Adrenal gland (tissue), 12 donors: ENCODE data around the gene PAQR8. TPM values are rescaled to one million over a fixed set of nuclear protein-coding genes. Genes with fewer than 3 reads are reported as not detected.

Experiments
- DNase-seq, 7 donors: peaks; one replicate each; pipeline ENCODE4 v3.0.0-alpha.2; 2019 to 2020
- H3K27ac ChIP-seq, 5 donors: fragments of 200-600 bp; sonication (generic) in 4 of 5; 1 replicate in 3 of 5; 2 replicates in 2 of 5; pipeline versions ENCODE4 v1.5.1 to v1.8.0; 2016 to 2020; ENCODE audit warnings: mild to moderate bottlenecking in 1 of 5
- H3K27me3 ChIP-seq: fragments of 200-600 bp; 2 replicates; pipeline ENCODE4 v1.8.0; 2021
- H3K36me3 ChIP-seq, 2 donors: fragments of 200-600 bp; replicated peaks in 1 of 2; 1 replicate in 1 of 2; 2 replicates in 1 of 2; pipeline versions ENCODE4 v1.5.1 to v1.8.0; 2018 to 2022
- H3K4me1 ChIP-seq, 2 donors: fragments of 200-600 bp; replicated peaks in 1 of 2; 1 replicate in 1 of 2; 2 replicates in 1 of 2; pipeline versions ENCODE4 v1.5.1 to v1.8.0; 2018 to 2021
- H3K4me3 ChIP-seq, 4 donors: fragments of 200-600 bp; sonication (generic) in 3 of 4; one replicate each; pipeline ENCODE4 v1.5.1; 2016 to 2018
- H3K9me3 ChIP-seq, 3 donors: fragments of 200-600 bp; sonication (generic) in 1 of 3; replicated peaks in 1 of 3; 1 replicate in 2 of 3; 2 replicates in 1 of 3; pipeline versions ENCODE4 v1.5.1 to v1.8.0; 2016 to 2021
- POLR2A ChIP-seq, 2 donors: fragments of 450-650 bp; IDR thresholded peaks; one replicate each; pipeline ENCODE4 v1.6.1; 2017; ENCODE audit warnings: antibody characterized with exemption in 2 of 2, mild to moderate bottlenecking in 2 of 2, moderate library complexity in 1 of 2
- WGBS, 4 donors: extraction: QIAGEN DNeasy Blood & Tissue Kit in 2 of 4; methylation state at CpG; one replicate each; pipeline versions ENCODE4 v1.1.5 to v1.1.7; 2013 to 2017; 5-methylcytosine and 5-hydroxymethylcytosine counted together
- intact Hi-C, 2 donors: fragments of 100-400 bp; cut with DNase I; formaldehyde crosslinking; loops; one replicate each; pipeline versions ENCODE4 v1.14.1 to v1.15.0; 2022 to 2023
- polyA plus RNA-seq, 3 donors: library from polyadenylated mRNA; stranded (reverse); fragments of 200-250 nt in 2 of 3; fragments of 350-450 nt in 1 of 3; fragmentation: Illumina TruSeq in 1 of 3; extraction: RNeasy Lipid Tissue Mini Kit (QIAGEN cat#74804) in 1 of 3; gene quantifications; one replicate each; pipeline ENCODE4 v1.2.3, GENCODE V29; 2013 to 2014
- total RNA-seq, 9 donors: library from RNA; depleted of rRNA in 4 of 9; stranded (reverse); fragments of >200 nt in 4 of 9; fragments of 120-200 nt in 1 of 9; fragmentation: NEBNext Ultra II Directional in 1 of 9; extraction: Animal tissue kit (Norgen Biotek cat#: 25700) in 1 of 9; gene quantifications; one replicate each; pipeline versions ENCODE4 v1.1.0 to v1.2.4, GENCODE V29; 2013 to 2023
- TF ChIP-seq, protein P1 (sequence below), 6 experiments: fragments of 450-650 bp in 4 of 6; fragments of 200-600 bp in 2 of 6; sonication (generic) in 1 of 6; IDR thresholded peaks; 1 replicate in 5 of 6; 2 replicates in 1 of 6; pipeline versions ENCODE4 v1.5.1 to v1.8.0; 2016 to 2021; ENCODE audit warnings: antibody characterized with exemption in 6 of 6, mild to moderate bottlenecking in 2 of 6, moderate library complexity in 1 of 6
- donor health status: healthy with polysubstance abuse.
- donor health status: Bipolar disorder and iron deficiency.
- donor health status: DM: yes; HTN: yes; CAD: no.
- donor health status: DM: no; HTN: no; CAD: no.
- donor health status: DM: no; HTN: no; CAD: no.
- donor health status: DM: yes; HTN: yes; CAD: no.

Gene PAQR8
- total and polyA plus RNA-seq, 12 donors: 2.3 to 17.1 (median 6.2) TPM

DNA sequence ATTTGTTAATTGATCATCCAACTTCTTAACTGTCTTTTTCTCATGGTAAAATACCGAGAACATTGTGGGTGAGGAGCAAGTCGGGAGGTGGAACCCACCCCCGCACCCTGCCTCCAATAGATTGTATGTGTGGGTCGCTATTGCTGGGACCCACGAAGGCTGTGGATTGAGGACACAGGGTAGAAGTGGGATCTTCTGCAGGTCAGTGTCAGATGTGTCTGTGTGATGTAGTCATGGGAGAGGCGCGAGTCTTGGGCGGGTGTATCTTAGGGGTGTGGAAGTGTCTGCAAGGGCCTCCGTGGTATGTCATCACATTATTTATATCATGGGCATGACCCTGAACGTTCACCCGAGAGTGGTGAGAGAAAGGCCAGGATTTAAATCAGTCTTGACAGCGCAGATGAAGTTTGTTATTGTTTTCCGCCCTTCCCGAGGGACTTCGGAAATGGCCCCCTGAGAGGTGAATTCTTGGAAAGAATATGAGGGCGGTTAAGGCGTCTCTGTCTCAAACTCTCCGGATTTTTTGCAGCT is 472 bp upstream of the PAQR8 start:
- Histone ChIP-seq H3K36me3 (no peaks in the 10 kb centered on the region), H3K27me3 (no peaks in the 10 kb centered on the region), H3K27ac (peak overlapping the region in 3 of 5 donors; percentile 50 to 78 (median 75)), H3K4me1 (peaks cover 8 to 24% of the 10 kb centered on the region in 2 donors), H3K4me3 (peak overlapping the region in 2 of 4 donors; percentile 88 to 91), H3K9me3 (no peaks in the 10 kb centered on the region)
- intact Hi-C loops: no loop called here
- WGBS, 4 donors: 19 to 25% (median 20%) methylated on average over 12 to 18 of the region's 18 CpGs
- peak; percentile 23 to 69 (median 45) for DNase-seq
- TF ChIP-seq, protein P1, sequence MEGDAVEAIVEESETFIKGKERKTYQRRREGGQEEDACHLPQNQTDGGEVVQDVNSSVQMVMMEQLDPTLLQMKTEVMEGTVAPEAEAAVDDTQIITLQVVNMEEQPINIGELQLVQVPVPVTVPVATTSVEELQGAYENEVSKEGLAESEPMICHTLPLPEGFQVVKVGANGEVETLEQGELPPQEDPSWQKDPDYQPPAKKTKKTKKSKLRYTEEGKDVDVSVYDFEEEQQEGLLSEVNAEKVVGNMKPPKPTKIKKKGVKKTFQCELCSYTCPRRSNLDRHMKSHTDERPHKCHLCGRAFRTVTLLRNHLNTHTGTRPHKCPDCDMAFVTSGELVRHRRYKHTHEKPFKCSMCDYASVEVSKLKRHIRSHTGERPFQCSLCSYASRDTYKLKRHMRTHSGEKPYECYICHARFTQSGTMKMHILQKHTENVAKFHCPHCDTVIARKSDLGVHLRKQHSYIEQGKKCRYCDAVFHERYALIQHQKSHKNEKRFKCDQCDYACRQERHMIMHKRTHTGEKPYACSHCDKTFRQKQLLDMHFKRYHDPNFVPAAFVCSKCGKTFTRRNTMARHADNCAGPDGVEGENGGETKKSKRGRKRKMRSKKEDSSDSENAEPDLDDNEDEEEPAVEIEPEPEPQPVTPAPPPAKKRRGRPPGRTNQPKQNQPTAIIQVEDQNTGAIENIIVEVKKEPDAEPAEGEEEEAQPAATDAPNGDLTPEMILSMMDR (IDR thresholded peaks at IDR 0.05): no peak
- no peak for TF ChIP-seq POLR2A (IDR thresholded peaks at IDR 0.05)

DNA sequence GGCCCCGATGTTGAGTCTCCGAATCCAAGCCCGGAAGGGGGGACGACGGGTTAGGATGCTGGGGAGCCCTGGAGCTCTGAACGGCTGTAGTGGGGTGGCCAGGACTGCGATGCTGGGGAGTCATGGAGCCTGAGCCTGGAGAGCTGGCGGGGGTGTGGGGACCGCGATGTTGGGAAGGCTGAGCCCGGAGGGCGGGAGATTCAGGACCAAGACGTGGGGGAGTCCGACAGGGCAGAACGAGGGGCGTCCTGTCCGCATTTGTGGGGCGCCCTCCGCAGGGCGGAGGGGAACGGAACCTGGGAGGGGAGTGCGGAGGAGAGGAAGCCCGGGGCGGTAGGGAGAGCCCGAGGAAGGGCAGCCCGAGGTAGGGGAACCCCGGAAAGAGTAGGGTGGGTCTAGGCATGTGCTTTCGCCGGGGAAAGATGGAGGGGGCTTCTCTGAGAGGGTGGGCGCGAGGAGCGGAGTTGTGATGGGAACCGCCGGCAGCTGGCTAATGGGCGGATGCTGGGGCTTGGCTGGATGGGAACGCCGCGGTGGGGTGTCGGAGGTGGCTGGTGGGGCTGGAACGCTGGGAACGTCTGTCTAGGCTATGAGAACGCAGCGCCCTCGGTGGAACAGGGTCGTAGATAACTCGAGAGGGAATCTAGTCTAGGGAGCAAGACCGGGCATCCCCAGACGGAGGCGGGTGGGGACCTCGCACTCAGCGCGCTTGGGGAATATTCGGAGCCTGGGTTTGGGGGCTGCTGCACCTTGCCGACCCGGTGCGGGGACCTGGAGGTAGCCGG is 684 bp downstream of the PAQR8 start:
- Histone ChIP-seq H3K27ac (peak overlapping the region in 3 of 5 donors; percentile 50 to 78 (median 75)), H3K27me3 (no peaks in the 10 kb centered on the region), H3K36me3 (no peaks in the 10 kb centered on the region), H3K4me3 (peak overlapping the region; percentile 10 to 91 (median 52)), H3K9me3 (no peaks in the 10 kb centered on the region), H3K4me1 (peaks cover 8 to 24% of the 10 kb centered on the region in 2 donors)
- DNase-seq: peak in 6 of 7 donors; percentile 17 to 56 (median 26)
- intact Hi-C loops: no loop called here
- TF ChIP-seq, protein P1 (IDR thresholded peaks at IDR 0.05): no peak
- no peak for TF ChIP-seq POLR2A (IDR thresholded peaks at IDR 0.05)
- 2 to 3% (median 2%) methylated on average over 25 to 57 of the region's 57 CpGs for WGBS, 4 donors

GRCh38 chr6:52363228-52363867 is 1.4 kb downstream of the PAQR8 start:
- Histone ChIP-seq H3K4me1 (peaks cover 8 to 24% of the 10 kb centered on the region in 2 donors), H3K4me3 (peak overlapping the region in 1 of 4 donors; percentile 88), H3K27ac (no peak overlapping the region), H3K36me3 (no peaks in the 10 kb centered on the region), H3K27me3 (no peaks in the 10 kb centered on the region), H3K9me3 (no peaks in the 10 kb centered on the region)
- intact Hi-C loops: no loop called here
- TF ChIP-seq, protein P1 (IDR thresholded peaks at IDR 0.05): no peak
- no peak for TF ChIP-seq POLR2A (IDR thresholded peaks at IDR 0.05)
- DNase-seq: peak in 4 of 7 donors; percentile 16 to 40 (median 26)
- 44 to 56% (median 51%) methylated on average over 8 of the region's 8 CpGs for WGBS, 4 donors

DNA sequence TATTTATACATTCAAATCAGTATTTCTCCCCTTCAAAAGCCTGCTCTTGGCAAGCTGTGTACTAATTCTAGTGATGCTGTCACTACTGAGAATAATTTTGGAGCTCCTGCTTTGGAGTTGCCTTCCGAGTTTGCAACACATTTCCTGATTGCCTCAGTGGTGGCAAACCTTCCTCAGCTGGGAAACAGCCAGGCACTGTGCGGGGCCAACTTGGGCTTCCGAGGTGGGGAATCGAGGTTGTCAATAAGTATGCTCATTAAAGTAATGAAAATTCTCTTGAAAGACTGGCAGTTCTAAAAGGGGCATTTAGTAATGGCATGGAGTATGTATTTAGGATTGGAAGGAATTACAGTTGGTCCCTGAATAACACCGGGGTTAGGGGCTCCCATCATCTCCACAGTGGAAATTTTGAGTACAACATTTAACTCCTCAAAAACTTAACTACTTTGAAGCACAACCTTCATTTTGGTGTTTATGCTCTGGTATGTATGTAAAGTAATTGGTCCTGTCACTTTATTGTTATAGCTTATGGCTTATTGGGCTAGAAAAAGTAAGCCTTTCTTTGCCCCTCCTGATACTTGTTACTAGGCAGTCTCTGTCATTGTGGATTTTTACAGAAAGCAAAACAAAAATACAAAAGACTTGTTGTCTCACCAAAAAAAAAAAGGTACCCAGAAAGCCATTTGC is 2.7 kb downstream of the PAQR8 start:
- 68 to 84% (median 77%) methylated on average over 5 of the region's 5 CpGs for WGBS, 4 donors
- TF ChIP-seq POLR2A (IDR thresholded peaks at IDR 0.05): no peak
- TF ChIP-seq, protein P1 (IDR thresholded peaks at IDR 0.05): no peak
- Histone ChIP-seq H3K27ac (no peak overlapping the region), H3K9me3 (no peaks in the 10 kb centered on the region), H3K4me1 (peaks cover 8 to 19% of the 10 kb centered on the region in 2 donors), H3K27me3 (no peaks in the 10 kb centered on the region), H3K4me3 (no peak overlapping the region), H3K36me3 (no peaks in the 10 kb centered on the region)
- no peak for DNase-seq
- intact Hi-C loops: no loop called here
